Cardiac muscle cell (in vitro differentiated cells and primary cell): ENCODE results near the gene MIPOL1. TPM values are rescaled to one million over a fixed set of nuclear protein-coding genes. Genes with fewer than 3 reads are reported as not detected.

Experiments
- DNase-seq, 2 donors: peaks; one replicate each; pipeline versions ENCODE4 v3.0.0 to v3.0.0-alpha.2; 2010 to 2017; ENCODE audit warnings: low read depth in 1 of 2, low spot score in 1 of 2
- H3K27ac ChIP-seq: fragments of 200-600 bp; sonication (generic); 2 replicates; pipeline ENCODE4 v1.5.1; 2016
- H3K27me3 ChIP-seq: fragments of 200-600 bp; sonication (generic); 2 replicates; pipeline ENCODE4 v1.6.0; 2016; ENCODE audit warnings: control low read depth
- H3K36me3 ChIP-seq: fragments of 200-600 bp; sonication (generic); 2 replicates; pipeline ENCODE4 v1.5.1; 2016; ENCODE audit warnings: control low read depth
- H3K4me1 ChIP-seq: fragments of 200-600 bp; sonication (generic); 2 replicates; pipeline ENCODE4 v1.8.1; 2017; ENCODE audit warnings: low read depth, mild to moderate bottlenecking, mixed run types
- H3K4me3 ChIP-seq: fragments of 200-600 bp; sonication (generic); 2 replicates; pipeline ENCODE4 v1.5.1; 2016; ENCODE audit warnings: mild to moderate bottlenecking
- H3K9me3 ChIP-seq: fragments of 200-600 bp; sonication (generic); 2 replicates; pipeline ENCODE4 v1.5.1; 2017; ENCODE audit warnings: low read depth, mild to moderate bottlenecking, control low read depth
- CTCF ChIP-seq: IDR thresholded peaks from 2 replicates; pipeline ENCODE4 v1.5.1; 2012; ENCODE audit warnings: low read depth, mild to moderate bottlenecking, low read length
- polyA plus RNA-seq: library from polyadenylated mRNA; unstranded; fragments of >200 nt; fragmentation: Nextera tagmentation; extraction: Ambion mirVana; gene quantifications from 2 replicates; pipeline ENCODE4 v1.2.1, GENCODE V29; 2016
- total RNA-seq: library from RNA; depleted of rRNA; stranded (reverse); fragments of >200 nt; gene quantifications from 2 replicates; pipeline ENCODE4 v1.2.3, GENCODE V29; 2016

Gene MIPOL1
- total and polyA plus RNA-seq, 2 experiments from 2014 or later = 7.3 to 8.4 TPM

GRCh38 chr14:37268788-37269187 lies 71.1 kb downstream of the MIPOL1 start:
- H3K4me3 ChIP-seq = no peak overlapping the region
- no peaks in the 10 kb centered on the region for H3K9me3 ChIP-seq
- H3K27ac ChIP-seq = no peak overlapping the region
- H3K27me3 ChIP-seq = no peaks in the 10 kb centered on the region
- TF ChIP-seq CTCF = no peak
- H3K4me1 ChIP-seq = no peaks in the 10 kb centered on the region
- no peak for DNase-seq
- peaks cover 5% of the 10 kb centered on the region for H3K36me3 ChIP-seq

GRCh38 chr14:37270629-37271028 lies 72.9 kb downstream of the MIPOL1 start:
- DNase-seq = no peak
- no peak for TF ChIP-seq CTCF
- Histone ChIP-seq H3K9me3 (no peaks in the 10 kb centered on the region), H3K27ac (no peak overlapping the region), H3K27me3 (no peaks in the 10 kb centered on the region), H3K4me1 (no peaks in the 10 kb centered on the region), H3K36me3 (peaks cover 5% of the 10 kb centered on the region), H3K4me3 (no peak overlapping the region)

- H3K27me3 ChIP-seq = no peaks in the 10 kb centered on the region
- no peak for DNase-seq
- TF ChIP-seq CTCF = no peak
- no peaks in the 10 kb centered on the region for H3K4me1 ChIP-seq
- H3K36me3 ChIP-seq = peaks cover 5% of the 10 kb centered on the region
- H3K4me3 ChIP-seq = no peak overlapping the region
- no peaks in the 10 kb centered on the region for H3K9me3 ChIP-seq
- H3K27ac ChIP-seq = no peak overlapping the region
These were observed 74.8 kb downstream of the MIPOL1 start for GRCh38 chr14:37272569-37272968.

GRCh38 chr14:37274652-37275051 lies 76.9 kb downstream of the MIPOL1 start:
- no peak for DNase-seq
- H3K36me3 ChIP-seq = peaks cover 5% of the 10 kb centered on the region
- H3K9me3 ChIP-seq = no peaks in the 10 kb centered on the region
- no peaks in the 10 kb centered on the region for H3K4me1 ChIP-seq
- H3K4me3 ChIP-seq = no peak overlapping the region
- no peaks in the 10 kb centered on the region for H3K27me3 ChIP-seq
- no peak overlapping the region for H3K27ac ChIP-seq
- no peak for TF ChIP-seq CTCF

- peaks cover 2% of the 10 kb centered on the region for H3K36me3 ChIP-seq
- H3K27ac ChIP-seq = no peak overlapping the region
- no peaks in the 10 kb centered on the region for H3K27me3 ChIP-seq
- H3K4me3 ChIP-seq = no peak overlapping the region
- H3K4me1 ChIP-seq = no peaks in the 10 kb centered on the region
- no peak for DNase-seq
- TF ChIP-seq CTCF = no peak
- H3K9me3 ChIP-seq = no peaks in the 10 kb centered on the region
These were observed 78.2 kb downstream of the MIPOL1 start for GRCh38 chr14:37275963-37276362.
